Endometrium (tissue), 2 donors: ENCODE data around the gene BRAT1.

ENCODE experiments used
- FAIRE-seq: peaks from 2 replicates; lab custom pipeline; 2012; peaks lifted over from hg19 to GRCh38; lab: Jason Lieb, UNC
- donor health status: control.
- donor health status: control.

Gene BRAT1

DNA sequence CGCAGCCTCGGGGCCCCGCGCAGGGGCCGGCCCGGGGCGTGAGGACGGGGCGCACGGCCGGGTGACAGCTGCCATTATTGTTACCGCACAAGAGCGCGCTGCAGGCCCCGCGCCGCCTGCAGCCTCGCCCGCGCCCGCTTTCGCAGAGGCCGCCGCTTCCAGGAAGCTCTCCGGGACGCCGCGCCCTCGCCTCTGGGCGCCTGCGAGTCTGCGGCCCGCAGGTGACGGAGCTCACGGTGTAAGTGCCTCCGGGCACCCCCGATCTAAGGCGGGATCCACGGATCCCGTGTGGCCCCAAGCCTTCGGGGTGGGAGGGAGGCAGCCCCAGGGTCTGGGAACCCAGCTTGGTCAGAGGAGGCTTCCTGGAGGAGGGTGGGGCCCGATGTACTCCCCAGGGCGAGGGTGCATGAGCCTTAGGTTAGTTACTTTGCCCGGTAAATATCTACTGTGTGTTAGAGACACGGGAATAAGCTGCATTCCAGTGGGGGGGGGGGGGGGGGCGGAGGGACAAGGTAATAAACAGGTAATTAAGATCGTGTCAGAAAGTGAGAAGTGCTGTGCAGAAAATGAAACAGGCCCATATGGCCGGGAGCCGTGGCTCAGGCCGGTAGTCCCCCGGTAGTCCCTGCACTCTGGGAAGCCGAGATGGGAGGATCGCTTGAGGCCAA lies 4.1 kb upstream of the BRAT1 start:
- FAIRE-seq = no peak

DNA sequence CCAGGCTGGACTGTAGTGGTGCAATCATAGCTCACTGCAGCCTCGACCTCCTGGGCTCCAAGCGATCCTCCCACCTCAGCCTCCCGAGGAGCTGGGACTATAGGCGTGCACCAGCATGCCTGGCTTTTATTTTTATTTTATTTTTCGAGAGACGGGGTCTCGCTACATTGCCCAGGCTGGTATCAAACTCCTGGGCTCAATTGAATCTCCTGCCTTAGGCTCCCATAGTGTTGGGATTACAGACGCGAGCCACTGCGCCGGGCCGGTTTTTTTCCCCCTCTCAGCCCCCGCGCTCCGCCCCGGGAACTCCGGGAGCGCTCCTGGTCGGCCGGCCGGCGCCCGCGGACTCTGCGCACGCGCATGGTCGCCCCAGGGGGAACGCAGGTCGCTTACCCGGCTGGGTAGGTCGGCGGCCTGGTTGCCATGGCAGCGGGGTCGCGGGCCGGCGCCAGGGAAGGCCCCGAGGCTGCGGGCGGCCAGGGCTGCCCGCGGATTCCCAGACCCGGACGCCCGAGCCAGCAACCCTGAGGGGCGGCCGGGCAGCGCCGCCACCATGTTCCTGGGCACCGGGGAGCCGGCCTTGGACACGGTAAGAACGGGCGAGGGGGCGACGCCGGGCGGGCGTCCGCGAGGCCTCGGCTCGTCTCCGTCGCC lies 3.4 kb upstream of the BRAT1 start, which contains the start of gene IQCE:
IQCE (plus strand) TSS at position 351 of the 654 bp plus-strand sequence; CDS start at position 554, 203 bp downstream.
- no peak for FAIRE-seq

DNA sequence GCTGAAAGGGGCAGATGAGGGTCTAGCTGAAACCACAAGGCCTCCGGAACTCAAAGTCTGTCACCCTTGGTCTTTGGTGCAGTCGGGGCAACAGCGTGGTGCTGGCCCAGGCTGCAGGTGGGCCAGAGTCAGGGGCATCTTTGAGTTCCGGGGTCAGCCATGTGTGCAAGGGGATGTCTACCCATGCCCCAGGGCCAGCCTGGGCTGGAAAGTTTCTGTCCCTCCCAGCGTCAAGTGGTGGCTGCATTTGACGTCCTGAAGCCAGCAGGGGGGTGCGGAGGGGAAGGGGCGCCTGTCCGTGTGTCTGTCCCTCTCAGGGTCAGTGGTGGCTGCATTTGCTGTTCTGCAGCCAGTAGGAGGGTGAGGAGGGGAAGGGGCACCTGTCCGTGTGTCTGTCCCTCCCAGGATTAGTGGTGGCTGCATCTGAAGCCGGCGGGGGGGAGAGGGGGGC lies 638 bp downstream of the BRAT1 start:
- FAIRE-seq = no peak

DNA sequence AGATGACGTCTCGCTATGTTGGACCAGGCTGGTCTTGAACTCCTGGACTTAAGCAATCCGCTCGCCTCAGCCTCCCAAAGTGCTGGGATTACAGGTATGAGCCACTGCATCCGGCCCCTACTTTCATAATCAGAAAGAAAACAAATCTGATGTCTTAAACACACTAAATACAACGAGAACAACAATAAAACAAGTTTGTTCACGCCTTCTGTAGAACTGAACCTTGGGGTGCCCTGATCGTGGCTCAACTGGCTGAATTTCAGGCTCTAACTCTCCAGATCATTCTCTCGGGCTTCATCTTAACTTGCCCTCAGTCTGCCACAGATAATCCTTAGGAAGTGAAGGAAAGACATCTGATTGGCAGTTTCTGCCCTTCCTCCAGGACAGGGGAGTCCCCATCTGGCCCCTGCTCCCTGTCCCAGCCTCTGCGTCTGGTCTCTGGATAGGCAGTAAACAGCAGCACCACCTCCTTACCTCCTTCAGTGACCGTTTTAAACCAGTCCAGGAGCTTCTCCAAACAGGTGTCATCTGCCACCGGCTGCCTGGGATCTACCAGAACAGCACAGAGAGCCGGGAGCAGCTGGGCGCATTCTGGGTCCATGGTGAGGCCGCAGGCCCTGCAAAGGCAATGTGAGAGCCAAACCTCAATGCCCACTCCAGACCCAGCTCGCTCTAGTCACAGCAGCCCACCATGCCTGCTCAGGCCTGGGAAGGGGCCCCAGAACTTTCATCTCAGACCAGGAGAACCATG lies 1.3 kb downstream of the BRAT1 start:
- no peak for FAIRE-seq

DNA sequence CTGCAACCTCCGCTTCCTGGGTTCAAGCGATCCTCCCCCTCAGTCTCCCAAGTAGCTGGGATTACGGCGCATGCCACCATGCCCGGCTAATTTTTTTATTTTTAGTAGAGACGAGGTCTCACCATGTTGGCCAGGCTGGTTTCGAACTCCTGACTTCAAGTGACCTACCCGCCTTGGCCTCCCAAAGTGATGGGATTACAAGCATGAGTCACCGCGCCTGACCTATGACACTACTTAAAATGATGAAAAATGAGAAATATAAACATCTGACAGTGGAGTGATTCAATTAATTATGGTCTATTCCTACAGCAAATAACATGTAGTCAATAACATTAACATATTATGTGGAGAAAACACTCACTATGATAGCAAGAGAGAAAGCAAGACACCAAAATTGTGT lies 2.2 kb downstream of the BRAT1 start:
- no peak for FAIRE-seq

DNA sequence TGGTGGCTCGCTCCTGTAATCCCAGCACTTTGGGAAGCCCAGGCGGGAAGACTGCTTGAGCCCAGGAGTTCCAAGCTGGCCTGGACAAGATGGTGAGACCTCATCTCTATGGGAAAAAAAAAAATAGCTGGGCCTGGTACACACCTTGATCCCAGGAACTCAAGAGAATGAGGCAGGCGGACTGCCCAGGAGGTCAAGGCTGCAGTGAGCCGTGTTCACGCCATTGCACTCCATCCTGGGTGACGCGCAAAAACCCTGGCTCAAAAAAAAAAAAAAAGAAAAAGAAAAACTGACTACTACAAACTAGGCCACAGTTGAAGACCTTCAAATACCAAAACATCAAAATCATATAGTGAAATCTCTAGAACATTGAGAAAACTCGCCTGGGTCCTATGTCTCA lies 3.9 kb downstream of the BRAT1 start:
- no peak for FAIRE-seq

DNA sequence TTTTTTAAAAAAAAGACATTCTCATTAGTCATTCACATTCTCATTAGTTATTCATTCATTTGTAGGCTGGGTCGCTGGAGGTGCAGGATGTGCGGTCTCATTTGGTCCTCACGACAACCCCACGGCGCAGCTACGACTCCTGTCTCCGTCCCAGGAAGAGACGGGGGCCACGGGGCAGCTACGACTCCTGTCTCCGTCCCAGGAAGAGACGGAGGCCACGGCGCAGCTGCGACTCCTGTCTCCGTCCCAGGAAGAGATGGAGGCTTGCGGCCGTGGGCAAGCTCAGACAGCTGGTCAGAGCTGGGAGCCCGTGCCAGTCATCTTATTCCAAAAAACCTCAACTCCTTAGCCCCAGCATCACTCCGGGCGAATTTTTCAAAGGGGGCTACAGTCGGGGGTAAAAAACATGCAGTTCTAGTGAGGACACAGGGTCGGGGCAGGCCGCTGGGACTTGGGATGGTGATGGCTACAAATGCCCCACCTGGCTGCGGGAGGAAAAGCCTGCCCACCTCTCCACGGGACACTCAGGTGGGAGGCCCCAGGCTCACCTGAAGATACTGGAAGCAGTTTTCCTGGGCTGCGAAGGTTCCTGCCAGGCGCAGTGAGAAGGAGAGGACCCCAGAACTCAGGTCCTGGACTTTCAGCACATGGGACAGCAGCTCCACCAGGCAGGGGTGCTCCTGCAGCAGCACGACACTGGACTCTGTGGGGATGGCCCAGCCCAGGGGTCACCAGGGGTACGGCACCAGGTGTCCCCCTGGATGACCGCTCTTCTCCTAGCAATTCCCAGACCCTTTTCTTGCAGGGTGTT lies 8.3 kb downstream of the BRAT1 start:
- no peak for FAIRE-seq

DNA sequence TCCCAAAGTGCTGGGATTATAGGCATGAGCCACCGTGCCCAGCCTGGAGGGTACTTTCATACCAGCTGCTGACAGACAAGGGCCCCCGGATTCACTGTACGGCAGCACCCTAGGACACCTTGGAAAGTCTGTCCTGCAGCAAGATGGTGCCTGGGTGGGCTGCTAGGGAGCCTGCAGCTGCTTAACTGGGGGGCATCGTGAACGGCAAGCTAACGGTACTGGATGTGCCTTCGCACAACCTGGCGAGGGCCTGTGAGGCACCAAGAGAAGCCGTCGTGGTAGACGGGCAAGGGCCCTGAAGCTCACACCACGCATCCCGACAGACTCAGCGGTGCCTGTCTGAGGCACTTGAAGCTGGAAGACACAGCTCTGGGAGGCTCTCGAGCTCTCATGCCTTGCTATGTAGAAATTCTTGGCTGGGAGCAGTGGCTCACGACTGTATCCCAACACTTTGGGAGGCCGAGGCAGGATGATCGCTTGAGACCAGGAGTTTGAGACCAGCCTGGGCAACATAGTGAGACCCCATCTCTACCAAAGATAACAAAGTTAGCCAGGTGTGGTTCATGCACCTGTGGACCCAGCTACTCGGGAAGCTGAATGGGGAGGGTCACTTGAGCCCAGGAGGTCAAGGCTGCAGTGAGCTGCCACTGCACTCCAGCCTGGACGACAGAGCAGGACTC lies 9.4 kb downstream of the BRAT1 start:
- FAIRE-seq = no peak

DNA sequence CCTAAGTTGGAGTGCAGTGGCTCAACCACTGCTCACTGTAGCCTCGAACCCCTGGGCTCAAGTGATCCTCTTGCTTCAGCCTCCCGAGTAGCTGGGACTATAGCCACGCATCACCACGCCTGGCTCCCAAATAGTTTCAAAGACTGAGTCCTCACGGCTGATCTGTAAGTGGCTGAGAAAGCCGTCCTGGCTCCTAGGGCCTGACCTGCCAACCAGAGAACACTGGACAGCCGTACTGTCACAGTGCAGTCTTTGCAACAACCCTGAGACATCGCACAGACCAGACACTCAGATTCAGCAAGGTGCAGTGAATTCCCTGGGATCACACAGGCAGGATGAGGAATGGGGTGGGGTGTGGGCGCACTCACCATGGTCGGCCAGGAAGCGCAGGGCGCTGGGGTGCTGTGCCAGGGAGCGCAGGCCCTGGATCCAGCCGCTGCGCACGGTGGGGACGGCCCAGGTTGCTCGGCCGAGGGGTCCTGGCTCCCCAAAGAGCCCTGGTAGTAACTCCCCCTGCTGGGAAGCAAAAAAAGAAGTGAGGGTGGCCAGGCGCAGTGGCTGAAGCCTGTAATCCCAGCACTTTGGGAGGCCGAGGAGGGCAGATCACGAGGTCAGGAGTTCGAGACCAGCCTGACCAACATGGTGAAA lies 10.7 kb downstream of the BRAT1 start:
- no peak for FAIRE-seq

DNA sequence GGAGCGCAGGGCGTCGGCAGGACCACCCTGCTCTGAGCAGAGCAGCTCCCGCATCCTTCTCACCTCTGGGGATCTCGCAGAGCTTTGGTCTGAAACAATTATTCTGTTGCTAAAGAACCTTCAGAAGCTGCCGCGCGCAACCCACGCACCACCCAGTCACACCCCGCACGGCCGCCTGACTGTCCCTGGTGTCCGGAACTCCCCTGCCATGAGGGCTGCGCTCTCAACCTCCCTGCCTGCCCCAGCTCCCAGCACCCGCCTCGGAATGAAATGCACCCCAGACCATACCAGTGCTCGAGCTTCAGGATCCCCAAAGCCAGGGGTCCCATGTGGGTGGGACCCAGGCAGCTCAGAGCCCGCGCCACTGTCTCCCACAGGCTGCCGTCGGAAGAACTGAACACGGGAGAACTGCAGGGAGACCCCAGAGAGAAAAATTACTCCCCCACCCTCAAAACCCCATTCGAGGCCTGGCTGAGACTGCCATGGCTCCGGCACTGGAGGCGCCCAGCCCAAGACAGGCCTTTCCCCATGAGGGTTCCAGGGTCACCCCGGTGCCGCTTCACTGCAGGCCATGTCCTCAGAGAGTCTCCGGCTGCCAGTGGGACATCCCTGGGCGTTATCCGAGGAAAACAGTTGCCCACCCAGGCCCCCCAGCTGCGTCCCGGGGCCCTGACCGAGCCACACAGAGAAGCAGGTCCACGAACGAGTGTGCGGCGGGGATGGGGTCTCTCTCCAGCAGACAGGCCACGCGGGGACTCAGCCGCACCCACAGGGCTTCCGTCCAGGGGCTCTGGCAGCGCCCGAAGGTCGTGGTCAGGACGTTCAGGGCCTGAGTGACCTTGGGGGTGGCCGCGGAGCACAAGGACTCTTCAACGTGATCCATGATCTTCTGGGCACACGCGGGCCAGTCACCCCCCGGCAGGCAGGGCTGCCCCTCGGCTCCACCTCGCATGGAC lies 12.1 kb downstream of the BRAT1 start:
- FAIRE-seq = no peak

DNA sequence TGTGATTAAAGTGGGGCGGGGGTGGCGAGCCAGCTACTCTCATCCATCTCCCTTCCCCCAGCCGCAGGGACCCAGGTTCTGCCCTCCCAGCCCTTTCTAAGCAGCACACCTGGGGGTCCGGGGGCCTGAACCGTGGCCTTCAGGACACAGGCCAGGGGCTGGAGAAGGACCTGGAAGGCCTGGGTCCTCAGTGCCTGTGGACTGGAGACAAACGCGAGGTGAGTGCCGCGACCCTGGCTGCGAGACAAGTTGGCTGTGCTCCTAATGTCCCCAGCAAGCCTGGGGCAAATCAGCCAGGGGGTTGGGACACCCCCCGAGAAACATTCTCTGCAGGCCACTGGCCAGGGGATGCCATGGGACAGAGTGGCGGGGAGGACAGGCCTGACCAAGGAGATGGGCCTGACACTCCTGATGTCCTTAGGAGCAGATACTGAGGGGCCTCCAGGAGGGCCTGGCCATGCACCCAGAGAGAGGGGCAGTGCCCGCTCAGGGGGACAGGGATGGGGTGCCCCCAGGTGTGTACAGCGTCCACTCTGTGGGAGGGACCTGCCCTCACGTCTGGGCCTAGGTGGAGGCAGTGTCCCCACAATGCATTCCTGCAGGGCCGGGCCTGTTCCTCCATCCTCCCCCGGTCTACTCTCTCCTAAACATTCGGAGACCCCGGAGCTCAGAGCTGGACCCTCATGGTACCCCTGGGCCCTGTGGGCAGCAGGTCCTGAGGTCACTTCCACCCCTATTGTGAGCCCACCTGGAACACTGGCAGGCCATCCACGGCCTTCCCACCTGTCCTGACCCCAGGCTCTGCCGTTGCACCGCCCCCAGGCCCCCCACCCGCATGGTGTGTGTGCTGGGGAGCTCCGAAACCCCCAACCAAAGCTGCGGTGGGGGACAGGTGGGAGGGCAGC lies 13.1 kb downstream of the BRAT1 start:
- FAIRE-seq = no peak

DNA sequence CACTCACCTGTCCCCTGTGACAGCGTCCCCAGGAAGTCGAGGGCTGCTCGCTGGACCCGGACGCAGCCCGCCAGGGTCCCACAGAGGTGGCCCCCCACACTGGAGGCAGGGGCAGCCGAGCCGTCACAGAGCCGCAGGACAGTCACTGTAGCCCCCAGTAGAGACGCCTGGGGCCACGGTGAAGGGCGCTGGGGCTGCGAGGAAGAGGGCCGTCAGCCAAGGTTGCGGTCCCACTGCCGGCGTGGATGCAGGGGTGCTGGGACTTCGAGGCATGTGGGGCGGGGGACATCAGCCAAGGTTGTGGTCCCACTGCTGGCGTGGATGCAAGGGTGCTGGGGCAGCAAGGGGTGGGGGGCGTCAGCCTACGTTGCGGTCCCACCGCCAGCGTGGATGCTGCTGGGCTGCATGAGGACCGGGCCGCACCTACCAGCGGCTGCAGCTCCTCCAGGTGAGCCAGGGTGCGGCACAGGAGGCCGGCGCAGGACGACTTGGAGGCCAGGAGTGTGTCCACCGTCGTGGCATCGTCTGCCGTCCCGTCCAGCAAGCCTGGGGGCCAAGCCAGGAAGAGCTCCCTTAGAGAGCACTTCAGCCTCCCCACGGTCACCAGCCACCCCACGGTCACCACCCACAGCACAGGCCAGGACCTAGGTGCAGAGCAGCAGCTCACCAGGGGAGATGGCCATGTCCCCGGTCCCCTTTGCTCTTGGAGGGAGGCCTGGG lies 13.9 kb downstream of the BRAT1 start:
- FAIRE-seq = no peak

DNA sequence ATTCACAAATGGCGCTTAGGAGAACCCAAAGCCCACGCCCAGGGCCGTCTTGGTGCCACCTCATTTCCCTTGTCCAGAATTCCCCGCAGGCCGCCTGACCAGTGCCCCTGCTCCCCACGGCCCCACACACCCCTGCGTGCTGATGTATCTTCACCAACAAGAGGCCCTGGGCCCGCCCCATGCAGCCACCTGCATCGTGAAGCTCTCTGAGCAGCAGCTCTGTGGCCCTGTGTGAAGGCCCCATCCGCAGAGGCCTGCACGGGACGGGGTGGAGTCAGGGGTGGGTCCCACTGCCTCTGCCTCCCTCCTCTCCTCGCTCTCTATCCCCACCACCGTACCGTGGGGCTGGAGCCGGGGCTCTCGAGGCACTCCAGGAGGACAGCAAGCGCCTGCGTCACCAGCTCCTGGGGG lies 14.7 kb downstream of the BRAT1 start:
- no peak for FAIRE-seq

DNA sequence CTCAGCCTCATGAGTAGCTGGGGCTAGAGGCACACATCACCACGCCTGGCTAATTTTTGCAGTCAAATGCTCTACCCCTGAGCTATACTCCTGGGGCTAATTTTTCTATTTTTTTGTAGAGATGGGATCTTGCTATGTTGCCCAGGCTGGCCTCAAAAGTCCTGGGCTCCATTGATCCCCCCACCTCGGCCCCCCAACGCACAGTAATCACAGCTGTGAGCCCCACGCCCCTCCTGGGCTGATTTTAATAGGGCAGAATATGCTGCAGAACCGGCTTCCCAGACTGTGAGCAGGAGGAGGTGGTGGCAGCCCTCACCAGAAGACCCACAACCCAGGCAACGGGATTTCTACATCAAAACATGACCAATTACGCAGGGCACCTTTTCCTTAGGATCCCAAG lies 15.2 kb downstream of the BRAT1 start:
- no peak for FAIRE-seq

DNA sequence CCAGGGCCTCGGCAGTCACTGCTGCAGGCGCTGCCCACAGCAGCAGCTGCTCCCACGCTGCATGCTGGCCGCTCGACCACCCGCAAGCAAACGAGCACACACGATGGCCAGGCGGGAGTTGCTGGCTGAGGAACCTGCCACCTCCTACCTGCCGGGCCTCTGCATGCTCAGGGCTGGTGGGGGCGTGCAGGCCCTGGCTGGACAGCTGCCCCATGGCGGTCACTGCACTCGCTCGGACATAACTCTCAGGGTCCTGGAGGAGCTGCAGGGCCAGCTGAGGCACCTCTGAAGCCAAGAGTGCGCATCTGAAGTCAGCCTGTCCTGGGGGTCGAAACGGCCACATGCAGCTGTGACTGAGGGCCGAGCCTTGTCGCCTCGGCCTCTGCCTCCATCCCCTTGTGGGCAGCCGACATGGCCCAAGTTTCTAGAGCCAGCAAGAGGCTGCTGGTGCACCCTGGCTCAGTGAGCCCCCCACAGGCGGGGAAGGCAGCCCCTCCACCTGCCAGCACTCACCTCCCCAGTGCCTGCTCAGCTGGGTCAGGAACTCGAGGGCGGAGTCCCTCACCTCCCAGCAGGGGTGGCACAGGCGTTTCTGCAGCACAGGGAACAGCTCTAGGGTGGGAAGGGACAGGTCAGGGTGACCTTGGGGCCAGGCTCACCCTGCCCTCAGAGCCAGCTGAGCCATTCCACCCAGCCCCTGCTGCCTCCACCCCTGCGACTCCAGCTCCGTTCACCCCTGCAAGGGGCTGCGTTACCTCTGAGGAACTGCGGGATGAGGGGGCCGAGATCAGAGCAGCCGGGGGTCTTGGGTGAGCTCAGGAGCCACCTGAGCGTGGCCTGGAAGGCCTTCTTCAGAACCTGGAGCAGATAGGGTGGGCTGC lies 16.1 kb downstream of the BRAT1 start:
- no peak for FAIRE-seq

DNA sequence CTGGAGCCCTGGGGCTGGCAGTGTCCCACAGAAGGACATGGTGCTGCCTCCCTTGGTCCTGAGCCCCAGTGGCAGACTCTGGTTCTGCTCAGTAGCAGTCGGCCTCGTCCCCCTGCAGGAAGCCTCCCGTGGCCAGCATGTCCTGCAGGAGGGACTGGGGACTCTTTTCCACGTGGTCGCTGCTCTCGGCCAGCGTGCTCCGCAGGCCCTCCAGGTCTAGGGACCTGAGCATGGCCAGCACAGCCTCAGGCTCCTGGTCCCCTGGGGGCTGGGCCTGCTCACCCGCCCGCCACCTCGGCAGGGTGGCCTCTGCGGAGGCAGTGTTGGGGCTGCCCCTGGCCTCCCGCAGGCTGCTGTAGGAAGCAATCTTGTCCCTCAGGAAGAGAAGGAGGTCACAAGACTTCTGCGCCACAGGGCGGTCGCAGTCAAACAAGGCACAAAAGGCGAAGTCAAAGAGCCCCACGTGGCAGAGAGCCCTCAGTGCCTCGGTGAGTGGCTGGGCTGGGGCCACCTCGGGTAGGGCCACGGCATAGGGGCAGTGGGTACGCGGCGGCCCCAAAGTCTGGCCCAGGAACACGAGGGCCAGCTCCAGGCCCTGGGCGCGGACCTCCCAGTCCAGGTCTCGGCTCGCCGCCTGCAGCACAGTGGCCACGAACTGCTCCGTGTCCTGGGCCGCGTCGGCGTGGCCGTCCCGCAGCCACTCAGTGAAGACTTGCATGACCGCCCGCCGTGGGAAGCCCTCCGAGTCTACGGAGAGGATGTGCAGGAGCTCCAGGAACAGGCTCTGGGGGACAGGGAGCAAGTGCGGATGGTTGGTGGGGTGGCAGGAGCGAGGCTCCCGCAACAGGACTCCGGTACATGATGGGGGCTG lies 17.1 kb downstream of the BRAT1 start:
- FAIRE-seq = no peak
